ENCODE measurements around the gene PRDX1. TPM values are rescaled to one million over a fixed set of nuclear protein-coding genes. Genes with fewer than 3 reads are reported as not detected.

The PRDX1 gene
- total RNA-seq, 1 donor from 2014 or later: 1,754 TPM

DNA sequence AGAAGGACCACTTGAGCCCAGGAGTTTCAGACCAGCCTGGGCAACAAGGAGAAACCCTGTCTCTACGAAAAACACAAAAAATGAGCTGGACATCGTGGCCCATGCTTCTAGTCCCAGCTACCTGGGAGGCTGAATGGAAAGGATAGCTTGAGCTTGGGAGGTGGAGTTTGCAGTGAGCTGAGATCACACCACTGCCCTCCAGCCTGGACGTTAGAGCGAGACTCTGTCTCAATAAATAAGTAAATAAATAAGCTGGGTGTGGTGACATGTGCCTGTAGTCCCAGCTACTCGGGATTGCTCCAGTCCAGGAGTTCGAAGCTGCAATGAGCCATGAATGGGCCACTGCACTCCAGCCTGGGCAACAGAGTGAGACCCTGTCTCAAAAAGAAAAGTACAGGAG, 32.5 kb upstream of the PRDX1 start:
- Mint-ChIP-seq H3K4me1 (ENCODE audit: low read depth, unreplicated experiment) (peaks cover 12% of the 10 kb centered on the region), H3K27me3 (ENCODE audit: unreplicated experiment) (peaks cover 6% of the 10 kb centered on the region), H3K9me3 (ENCODE audit: unreplicated experiment) (peaks cover 4% of the 10 kb centered on the region), H3K4me3 (ENCODE audit: unreplicated experiment) (no peak overlapping the region), H3K27ac (ENCODE audit: unreplicated experiment) (no peak overlapping the region), H3K36me3 (ENCODE audit: unreplicated experiment) (no peaks in the 10 kb centered on the region)
- TF ChIP-seq, protein P1, sequence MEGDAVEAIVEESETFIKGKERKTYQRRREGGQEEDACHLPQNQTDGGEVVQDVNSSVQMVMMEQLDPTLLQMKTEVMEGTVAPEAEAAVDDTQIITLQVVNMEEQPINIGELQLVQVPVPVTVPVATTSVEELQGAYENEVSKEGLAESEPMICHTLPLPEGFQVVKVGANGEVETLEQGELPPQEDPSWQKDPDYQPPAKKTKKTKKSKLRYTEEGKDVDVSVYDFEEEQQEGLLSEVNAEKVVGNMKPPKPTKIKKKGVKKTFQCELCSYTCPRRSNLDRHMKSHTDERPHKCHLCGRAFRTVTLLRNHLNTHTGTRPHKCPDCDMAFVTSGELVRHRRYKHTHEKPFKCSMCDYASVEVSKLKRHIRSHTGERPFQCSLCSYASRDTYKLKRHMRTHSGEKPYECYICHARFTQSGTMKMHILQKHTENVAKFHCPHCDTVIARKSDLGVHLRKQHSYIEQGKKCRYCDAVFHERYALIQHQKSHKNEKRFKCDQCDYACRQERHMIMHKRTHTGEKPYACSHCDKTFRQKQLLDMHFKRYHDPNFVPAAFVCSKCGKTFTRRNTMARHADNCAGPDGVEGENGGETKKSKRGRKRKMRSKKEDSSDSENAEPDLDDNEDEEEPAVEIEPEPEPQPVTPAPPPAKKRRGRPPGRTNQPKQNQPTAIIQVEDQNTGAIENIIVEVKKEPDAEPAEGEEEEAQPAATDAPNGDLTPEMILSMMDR (IDR thresholded peaks at IDR 0.05; ENCODE audit: partially characterized antibody, unreplicated experiment): no peak
- DNase-seq: no peak

DNA sequence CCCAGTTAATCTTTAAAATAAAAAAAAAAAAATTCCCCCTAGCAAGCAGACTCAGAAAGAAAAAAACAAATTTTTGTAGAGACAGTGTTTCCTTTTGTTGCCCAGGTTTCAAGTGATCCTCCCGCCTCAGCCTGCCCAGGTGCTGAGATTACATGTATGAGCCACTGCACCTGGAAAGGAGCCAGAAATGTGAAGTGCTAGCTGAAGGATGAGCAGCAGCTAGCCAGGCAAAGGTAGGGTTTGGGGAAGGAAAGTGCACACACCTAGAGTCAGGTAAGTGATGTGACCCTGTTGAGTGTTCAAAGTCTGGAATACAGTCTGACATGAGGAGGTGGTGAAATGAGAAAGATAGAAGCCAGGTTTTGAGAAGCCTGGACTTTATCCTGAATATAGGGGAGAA, 30.6 kb upstream of the PRDX1 start:
- no peaks in the 10 kb centered on the region for H3K36me3 Mint-ChIP-seq (ENCODE audit: unreplicated experiment)
- peaks cover 11% of the 10 kb centered on the region for H3K4me1 Mint-ChIP-seq (ENCODE audit: low read depth, unreplicated experiment)
- DNase-seq: no peak
- peak overlapping the region; percentile 10 for H3K27ac Mint-ChIP-seq (ENCODE audit: unreplicated experiment)
- TF ChIP-seq, protein P1 (IDR thresholded peaks at IDR 0.05; ENCODE audit: partially characterized antibody, unreplicated experiment): no peak
- H3K27me3 Mint-ChIP-seq (ENCODE audit: unreplicated experiment): peaks cover 6% of the 10 kb centered on the region
- peak overlapping the region; percentile 82 for H3K4me3 Mint-ChIP-seq (ENCODE audit: unreplicated experiment)
- H3K9me3 Mint-ChIP-seq (ENCODE audit: unreplicated experiment): peaks cover 4% of the 10 kb centered on the region

DNA sequence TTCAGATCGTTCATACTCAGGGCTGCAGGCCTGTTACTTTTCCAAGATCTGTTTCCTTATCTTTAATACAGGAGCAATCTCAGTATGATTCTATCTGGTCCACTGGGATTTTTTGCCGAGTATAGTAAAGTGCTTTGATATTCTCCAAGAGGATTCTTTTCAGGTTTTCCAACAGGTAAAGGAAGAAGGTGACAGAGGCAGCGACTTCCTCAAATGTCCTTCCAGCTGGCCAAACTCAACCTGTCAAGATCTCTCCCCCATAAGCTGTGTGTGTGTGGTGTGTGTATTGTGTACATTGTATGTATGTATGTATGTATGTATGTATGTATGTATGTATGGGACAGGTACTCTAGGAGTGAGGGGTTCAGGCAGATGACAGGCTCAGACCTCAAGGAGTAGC, 30.0 kb upstream of the PRDX1 start:
- TF ChIP-seq, protein P1 (IDR thresholded peaks at IDR 0.05; ENCODE audit: partially characterized antibody, unreplicated experiment): no peak
- DNase-seq: no peak
- Mint-ChIP-seq H3K36me3 (ENCODE audit: unreplicated experiment) (no peaks in the 10 kb centered on the region), H3K4me1 (ENCODE audit: low read depth, unreplicated experiment) (peaks cover 10% of the 10 kb centered on the region), H3K27me3 (ENCODE audit: unreplicated experiment) (peaks cover 6% of the 10 kb centered on the region), H3K9me3 (ENCODE audit: unreplicated experiment) (peaks cover 4% of the 10 kb centered on the region), H3K4me3 (ENCODE audit: unreplicated experiment) (peak overlapping the region; percentile 98), H3K27ac (ENCODE audit: unreplicated experiment) (peak overlapping the region; percentile 98)

DNA sequence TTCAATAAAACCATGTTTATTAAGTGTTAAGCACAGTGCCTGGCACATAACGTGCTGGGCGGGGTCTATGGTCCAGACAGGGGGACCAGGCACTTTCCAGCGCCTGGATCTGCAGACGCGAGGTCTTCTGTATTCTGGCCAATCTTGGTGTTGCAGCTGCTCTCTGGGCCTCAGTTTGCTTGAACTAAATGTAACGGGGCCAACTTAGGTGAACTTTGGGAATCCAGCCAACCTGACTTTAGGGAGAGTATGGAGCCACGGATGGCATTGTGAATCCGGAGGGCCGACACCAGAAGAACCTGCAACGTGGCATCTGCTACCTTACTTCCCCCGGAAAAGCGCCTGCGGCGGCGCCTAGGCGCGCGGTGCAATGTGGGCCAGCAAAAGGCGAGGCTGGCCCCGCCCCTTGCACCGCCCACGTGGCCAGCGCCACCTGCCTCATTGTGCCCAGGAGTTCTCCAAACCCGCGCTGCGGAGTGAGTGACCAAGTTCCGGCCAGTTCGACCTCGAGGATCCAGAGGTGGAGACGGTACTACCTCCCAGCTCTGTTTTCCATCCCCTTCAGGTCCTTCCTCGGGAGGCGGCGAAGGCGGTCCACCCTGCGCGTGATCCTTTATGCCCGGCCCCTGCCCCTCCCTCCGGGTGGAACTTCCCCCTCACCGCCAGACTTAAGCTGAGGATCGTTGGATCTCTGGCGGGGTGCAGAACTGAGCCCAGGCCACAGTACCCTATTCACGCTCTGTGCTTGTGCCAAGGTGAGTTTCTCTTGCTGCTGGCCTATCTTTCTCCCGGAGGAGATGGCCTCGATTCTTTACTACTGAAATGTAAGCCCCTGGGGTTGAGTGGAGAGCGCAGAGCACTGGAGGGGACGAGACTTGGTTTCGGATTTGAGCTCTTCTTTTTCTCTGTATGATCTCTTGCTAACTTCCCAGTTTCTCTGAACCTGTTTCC, 29.0 kb upstream of the PRDX1 start, which contains the start of gene AKR1A1:
AKR1A1 (plus strand) TSS at position 426 of the 951 bp plus-strand sequence. CDS start 10,969 bp downstream, outside the sequence.
- H3K27me3 Mint-ChIP-seq (ENCODE audit: unreplicated experiment): peaks cover 6% of the 10 kb centered on the region
- peaks cover 4% of the 10 kb centered on the region for H3K9me3 Mint-ChIP-seq (ENCODE audit: unreplicated experiment)
- peak; percentile 88 for DNase-seq
- H3K27ac Mint-ChIP-seq (ENCODE audit: unreplicated experiment): peak within 1 kb of the TSS; percentile 98
- H3K36me3 Mint-ChIP-seq (ENCODE audit: unreplicated experiment): no peaks in the 10 kb centered on the region
- TF ChIP-seq, protein P1 (IDR thresholded peaks at IDR 0.05; ENCODE audit: partially characterized antibody, unreplicated experiment): no peak
- H3K4me1 Mint-ChIP-seq (ENCODE audit: low read depth, unreplicated experiment): peaks cover 10% of the 10 kb centered on the region
- peak within 1 kb of the TSS; percentile 98 for H3K4me3 Mint-ChIP-seq (ENCODE audit: unreplicated experiment)

All from glutamatergic neuron (in vitro differentiated cells).